Fibroblast of pulmonary artery (primary cell): ENCODE results near the gene DNAH9.

Experiments used
- DNase-seq: peaks from one replicate; pipeline ENCODE4 v3.0.0-alpha.2; 2010; ENCODE audit warnings: low read depth
- H3K4me3 ChIP-seq: replicated peaks from 2 replicates; pipeline ENCODE4 v1.5.1; 2011; ENCODE audit warnings: low read depth, mild to moderate bottlenecking, control low read depth, low read length, moderate library complexity
- TF ChIP-seq, protein P1 (sequence below): IDR thresholded peaks from 2 replicates; pipeline ENCODE4 v1.5.1; 2011; ENCODE audit warnings: mild to moderate bottlenecking, control low read depth, low read length, inconsistent platforms; ENCODE audit errors: missing control alignments

The DNAH9 gene

DNA sequence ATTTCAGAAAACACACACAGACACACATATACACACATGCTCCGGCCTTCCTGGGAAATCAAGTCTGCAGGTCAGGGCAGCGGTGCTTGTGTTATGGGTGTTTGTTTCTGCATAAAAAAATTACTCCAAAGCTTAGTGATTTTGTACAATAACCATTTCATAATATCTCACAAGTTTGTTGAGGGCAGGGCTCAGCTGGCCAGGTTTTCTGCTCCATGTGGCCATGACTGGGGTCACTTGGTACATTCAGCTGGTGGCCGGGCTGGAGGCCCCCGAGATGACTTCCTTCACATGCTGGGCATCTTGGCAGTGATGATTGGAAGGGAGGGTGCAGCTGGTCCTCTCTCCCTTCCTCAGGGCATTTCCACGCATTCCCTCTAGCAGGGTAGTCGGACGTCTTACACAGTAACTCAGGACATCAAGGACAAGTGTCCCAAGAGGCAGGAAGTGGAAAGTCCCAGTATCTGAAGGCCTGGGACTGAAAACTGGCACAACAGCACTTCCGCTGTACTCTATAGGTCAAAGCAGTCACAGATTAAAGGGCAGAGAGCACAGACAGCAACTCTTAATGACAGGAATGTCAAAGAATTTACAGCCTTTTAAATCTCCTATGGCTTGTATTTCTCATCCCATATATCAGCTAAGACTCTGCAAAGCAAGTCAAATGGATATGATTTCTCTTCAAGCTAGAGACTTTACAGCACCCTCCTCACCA is 271.6 kb downstream of the DNAH9 start:
- no peak overlapping the region for H3K4me3 ChIP-seq
- no peak for DNase-seq
- TF ChIP-seq, protein P1, sequence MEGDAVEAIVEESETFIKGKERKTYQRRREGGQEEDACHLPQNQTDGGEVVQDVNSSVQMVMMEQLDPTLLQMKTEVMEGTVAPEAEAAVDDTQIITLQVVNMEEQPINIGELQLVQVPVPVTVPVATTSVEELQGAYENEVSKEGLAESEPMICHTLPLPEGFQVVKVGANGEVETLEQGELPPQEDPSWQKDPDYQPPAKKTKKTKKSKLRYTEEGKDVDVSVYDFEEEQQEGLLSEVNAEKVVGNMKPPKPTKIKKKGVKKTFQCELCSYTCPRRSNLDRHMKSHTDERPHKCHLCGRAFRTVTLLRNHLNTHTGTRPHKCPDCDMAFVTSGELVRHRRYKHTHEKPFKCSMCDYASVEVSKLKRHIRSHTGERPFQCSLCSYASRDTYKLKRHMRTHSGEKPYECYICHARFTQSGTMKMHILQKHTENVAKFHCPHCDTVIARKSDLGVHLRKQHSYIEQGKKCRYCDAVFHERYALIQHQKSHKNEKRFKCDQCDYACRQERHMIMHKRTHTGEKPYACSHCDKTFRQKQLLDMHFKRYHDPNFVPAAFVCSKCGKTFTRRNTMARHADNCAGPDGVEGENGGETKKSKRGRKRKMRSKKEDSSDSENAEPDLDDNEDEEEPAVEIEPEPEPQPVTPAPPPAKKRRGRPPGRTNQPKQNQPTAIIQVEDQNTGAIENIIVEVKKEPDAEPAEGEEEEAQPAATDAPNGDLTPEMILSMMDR: no peak

DNA sequence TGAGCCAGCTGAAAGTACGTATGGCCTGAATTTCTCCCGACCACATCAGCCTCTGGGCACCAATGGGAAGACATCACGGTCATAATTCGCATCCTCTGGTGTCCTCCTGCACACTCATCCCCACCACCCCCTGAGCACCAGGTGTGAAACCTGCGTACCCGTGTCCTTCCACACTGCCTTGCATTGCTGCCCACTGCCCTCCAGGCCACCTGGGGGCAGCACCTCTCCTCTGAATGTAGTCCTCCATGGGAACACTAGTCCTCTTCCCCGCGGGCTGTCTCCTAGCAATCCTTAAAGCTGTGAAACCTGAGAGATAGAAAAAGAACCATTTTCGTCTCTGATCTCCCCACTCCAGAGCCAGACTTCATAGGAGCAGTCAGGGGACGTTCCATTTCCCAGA is 273.5 kb downstream of the DNAH9 start:
- no peak overlapping the region for H3K4me3 ChIP-seq
- no peak for DNase-seq
- TF ChIP-seq, protein P1: no peak

DNA sequence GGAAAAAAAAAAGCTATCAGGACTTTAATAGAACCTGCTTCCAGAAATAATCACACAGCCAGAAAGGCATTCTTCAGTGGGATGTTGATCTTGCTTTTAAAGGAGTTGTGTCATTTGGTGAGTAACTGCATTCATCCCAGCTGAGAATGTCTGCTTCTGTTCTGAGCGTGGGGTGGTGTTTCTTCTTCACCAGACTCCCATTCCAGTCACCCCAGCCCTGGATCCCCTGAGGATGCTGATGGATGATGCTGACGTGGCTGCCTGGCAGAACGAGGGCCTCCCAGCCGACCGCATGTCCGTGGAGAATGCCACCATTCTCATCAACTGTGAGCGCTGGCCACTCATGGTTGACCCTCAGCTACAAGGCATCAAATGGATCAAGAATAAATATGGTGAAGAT is 276.5 kb downstream of the DNAH9 start:
- H3K4me3 ChIP-seq: no peak overlapping the region
- no peak for DNase-seq
- TF ChIP-seq, protein P1: no peak

DNA sequence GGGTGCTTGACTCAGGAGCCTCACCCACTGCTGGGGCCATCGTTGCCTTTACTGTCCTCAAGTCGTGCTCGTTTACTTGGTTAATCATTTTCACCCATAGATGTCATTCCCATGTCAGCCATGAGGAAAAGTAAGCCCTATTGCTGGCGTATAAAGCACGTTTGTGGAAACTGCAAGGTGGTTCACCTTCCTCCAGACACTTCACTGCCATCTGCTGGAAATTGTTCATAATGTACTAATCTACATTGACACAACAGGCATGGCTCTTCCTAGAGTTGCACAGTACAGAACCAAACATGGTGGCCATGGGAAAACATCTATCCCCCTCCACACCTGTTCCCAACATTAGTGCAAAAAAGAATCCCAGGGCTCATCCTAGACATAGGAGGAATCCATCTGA is 282.4 kb downstream of the DNAH9 start:
- DNase-seq: no peak
- TF ChIP-seq, protein P1: no peak
- no peak overlapping the region for H3K4me3 ChIP-seq

DNA sequence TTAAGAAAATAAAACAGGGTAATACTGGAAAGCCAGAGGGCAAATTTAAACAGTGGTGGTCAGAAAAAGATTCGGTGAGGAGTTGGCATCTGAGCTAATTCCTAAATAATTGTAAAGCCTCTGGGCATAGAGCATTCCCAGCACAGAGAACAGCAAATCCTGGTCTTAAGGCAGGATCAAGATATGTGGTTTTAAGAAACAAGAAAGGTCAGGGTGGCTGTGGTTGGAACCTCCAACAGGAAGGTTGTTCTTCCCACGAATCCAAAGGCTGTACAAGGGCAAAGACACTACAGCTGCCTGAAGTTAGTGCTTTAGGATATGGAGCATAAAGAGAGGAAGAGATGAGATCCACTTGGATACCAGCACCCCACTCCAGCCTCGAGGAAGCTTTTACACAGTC is 284.4 kb downstream of the DNAH9 start:
- H3K4me3 ChIP-seq: no peak overlapping the region
- DNase-seq: no peak
- TF ChIP-seq, protein P1: no peak

DNA sequence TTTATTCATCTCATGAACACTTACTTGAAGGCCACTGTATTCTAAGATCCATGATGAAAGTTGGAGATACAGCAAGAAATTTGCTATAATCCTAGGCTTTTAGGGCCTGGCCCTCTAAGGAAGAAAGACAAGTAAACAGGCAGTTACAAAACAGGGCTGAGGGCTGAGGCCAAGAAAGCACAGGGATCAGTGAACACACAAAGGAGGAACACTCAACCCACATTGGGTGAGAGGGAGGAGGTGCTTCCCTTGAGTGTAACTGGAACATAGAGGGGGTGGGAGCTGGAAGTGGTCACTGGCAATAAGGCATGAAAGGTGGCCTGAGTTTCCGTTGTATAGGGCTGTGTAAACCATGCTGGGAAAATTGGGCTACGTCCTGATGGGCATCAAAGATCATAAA is 286.8 kb downstream of the DNAH9 start:
- TF ChIP-seq, protein P1: no peak
- no peak overlapping the region for H3K4me3 ChIP-seq
- DNase-seq: no peak

DNA sequence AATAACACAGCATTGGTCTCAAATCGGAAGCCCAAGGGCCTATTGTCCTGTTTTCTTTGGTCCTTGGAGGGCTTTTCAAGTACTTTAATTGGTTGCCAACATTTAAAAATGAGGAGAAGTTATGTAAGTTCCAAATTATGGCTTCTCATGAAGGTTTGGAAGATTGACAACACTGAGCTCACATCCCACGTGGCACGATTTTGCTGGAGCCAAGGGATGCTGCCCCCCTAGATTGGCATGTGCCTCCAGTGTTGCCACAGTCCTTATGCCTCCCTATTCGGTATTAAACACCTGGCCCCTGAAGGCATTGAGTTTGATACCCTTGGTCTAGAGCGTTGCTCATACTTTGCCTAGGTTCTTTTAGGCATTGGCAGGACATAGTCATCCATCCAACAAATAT is 291.0 kb downstream of the DNAH9 start:
- TF ChIP-seq, protein P1: no peak
- no peak overlapping the region for H3K4me3 ChIP-seq
- DNase-seq: no peak
